Ishikawa (cell line): ENCODE data around the gene MAP3K20.

Experiments
- CEBPB ChIP-seq: IDR thresholded peaks from 2 replicates; pipeline ENCODE4 v1.6.1; 2012
- CREB1 ChIP-seq: IDR thresholded peaks from 2 replicates; pipeline ENCODE4 v1.6.1; 2012; ENCODE audit warnings: low read depth
- EP300 ChIP-seq: IDR thresholded peaks from 2 replicates; pipeline ENCODE4 v1.6.1; 2012; ENCODE audit warnings: borderline replicate concordance
- FOXM1 ChIP-seq: IDR thresholded peaks from 2 replicates; pipeline ENCODE4 v1.6.1; 2012; ENCODE audit warnings: low read depth, borderline replicate concordance
- MAX ChIP-seq: IDR thresholded peaks from 2 replicates; pipeline ENCODE4 v1.6.1; 2012
- NFIC ChIP-seq: IDR thresholded peaks from 2 replicates; pipeline ENCODE4 v1.6.1; 2012
- RAD21 ChIP-seq: IDR thresholded peaks from 2 replicates; pipeline ENCODE4 v1.6.1; 2012; ENCODE audit warnings: low read depth
- TAF1 ChIP-seq: IDR thresholded peaks from 2 replicates; pipeline ENCODE4 v1.6.1; 2012; ENCODE audit warnings: low read depth, mild to moderate bottlenecking
- TCF12 ChIP-seq: IDR thresholded peaks from 2 replicates; pipeline ENCODE4 v1.6.1; 2012; ENCODE audit warnings: low read depth
- TEAD4 ChIP-seq: IDR thresholded peaks from 2 replicates; pipeline ENCODE4 v1.6.1; 2012
- ZBTB7A ChIP-seq: IDR thresholded peaks from 2 replicates; pipeline ENCODE4 v1.6.1; 2012; ENCODE audit warnings: low read depth
- TF ChIP-seq, protein P1 (sequence below): IDR thresholded peaks from 2 replicates; pipeline ENCODE4 v1.6.1; 2012; ENCODE audit warnings: low read depth, mild to moderate bottlenecking

DNA sequence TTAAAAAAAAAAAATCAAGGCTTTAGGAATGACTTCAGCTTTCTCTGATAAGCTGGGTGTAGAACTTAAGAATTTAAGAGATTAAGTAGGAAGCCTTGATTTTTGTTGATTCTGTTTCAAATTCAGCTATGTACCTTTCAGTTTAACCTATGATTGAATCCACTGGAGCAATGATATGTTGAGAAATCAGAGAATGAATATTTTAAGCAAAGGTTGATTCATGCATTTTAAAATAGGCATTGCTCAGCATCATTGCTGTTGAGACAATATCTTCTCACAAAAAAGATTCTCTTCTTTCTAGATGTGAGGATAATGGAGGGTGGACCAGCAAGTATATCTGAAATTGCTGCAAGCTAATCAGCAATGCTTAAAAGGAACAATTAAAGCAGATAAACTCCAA is 109.8 kb downstream of the MAP3K20 start:
- TF ChIP-seq EP300 (no peak), TAF1 (no peak), CEBPB (no peak), ZBTB7A (no peak), MAX (no peak), TEAD4 (no peak), RAD21 (no peak), NFIC (no peak), FOXM1 (no peak), TCF12 (no peak), CREB1 (no peak)
- TF ChIP-seq, protein P1, sequence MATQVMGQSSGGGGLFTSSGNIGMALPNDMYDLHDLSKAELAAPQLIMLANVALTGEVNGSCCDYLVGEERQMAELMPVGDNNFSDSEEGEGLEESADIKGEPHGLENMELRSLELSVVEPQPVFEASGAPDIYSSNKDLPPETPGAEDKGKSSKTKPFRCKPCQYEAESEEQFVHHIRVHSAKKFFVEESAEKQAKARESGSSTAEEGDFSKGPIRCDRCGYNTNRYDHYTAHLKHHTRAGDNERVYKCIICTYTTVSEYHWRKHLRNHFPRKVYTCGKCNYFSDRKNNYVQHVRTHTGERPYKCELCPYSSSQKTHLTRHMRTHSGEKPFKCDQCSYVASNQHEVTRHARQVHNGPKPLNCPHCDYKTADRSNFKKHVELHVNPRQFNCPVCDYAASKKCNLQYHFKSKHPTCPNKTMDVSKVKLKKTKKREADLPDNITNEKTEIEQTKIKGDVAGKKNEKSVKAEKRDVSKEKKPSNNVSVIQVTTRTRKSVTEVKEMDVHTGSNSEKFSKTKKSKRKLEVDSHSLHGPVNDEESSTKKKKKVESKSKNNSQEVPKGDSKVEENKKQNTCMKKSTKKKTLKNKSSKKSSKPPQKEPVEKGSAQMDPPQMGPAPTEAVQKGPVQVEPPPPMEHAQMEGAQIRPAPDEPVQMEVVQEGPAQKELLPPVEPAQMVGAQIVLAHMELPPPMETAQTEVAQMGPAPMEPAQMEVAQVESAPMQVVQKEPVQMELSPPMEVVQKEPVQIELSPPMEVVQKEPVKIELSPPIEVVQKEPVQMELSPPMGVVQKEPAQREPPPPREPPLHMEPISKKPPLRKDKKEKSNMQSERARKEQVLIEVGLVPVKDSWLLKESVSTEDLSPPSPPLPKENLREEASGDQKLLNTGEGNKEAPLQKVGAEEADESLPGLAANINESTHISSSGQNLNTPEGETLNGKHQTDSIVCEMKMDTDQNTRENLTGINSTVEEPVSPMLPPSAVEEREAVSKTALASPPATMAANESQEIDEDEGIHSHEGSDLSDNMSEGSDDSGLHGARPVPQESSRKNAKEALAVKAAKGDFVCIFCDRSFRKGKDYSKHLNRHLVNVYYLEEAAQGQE, result no peak
